ENCODE data around the gene AGBL3. TPM values are rescaled to one million over a fixed set of nuclear protein-coding genes. Genes with fewer than 3 reads are reported as not detected.

Gene AGBL3
- total and polyA plus RNA-seq, 2 experiments from 2014 or later: 3.2 to 5.6 TPM

GRCh38 chr7:135150072-135150782 is 163.9 kb downstream of the AGBL3 start:
- Mint-ChIP-seq H3K27ac (no peak overlapping the region), H3K36me3 (ENCODE audit: low read depth) (peaks cover 8% of the 10 kb centered on the region; the same call in 2 of the 3 replicates), H3K27me3 (ENCODE audit: insufficient read depth, low read depth, poor library complexity) (no peaks in the 10 kb centered on the region), H3K4me1 (peaks cover 8% of the 10 kb centered on the region; the same call in 2 of the 3 replicates), H3K9me3 (peaks cover 18% of the 10 kb centered on the region; the same call in 2 of the 3 replicates), H3K4me3 (no peak overlapping the region)
- TF ChIP-seq EZH2phosphoT487 (IDR thresholded peaks at IDR 0.05; ENCODE audit: unreplicated experiment) (no peak), JUNB (IDR thresholded peaks at IDR 0.05; ENCODE audit: unreplicated experiment) (no peak), ZNF462 (CRISPR knock-in tag; IDR thresholded peaks at IDR 0.05) (no peak), POLR2AphosphoS5 (IDR thresholded peaks at IDR 0.05; ENCODE audit: low read depth) (no peak), STAT1 (IDR thresholded peaks at IDR 0.05; ENCODE audit: unreplicated experiment) (no peak), ZNF331 (CRISPR knock-in tag; IDR thresholded peaks at IDR 0.05; ENCODE audit: low read depth) (no peak), NANOG (IDR thresholded peaks at IDR 0.05; ENCODE audit: borderline replicate concordance) (no peak), CTCF (conservative IDR thresholded peaks at IDR 0.05; ENCODE audit: low read depth in 2 of 2) (no peak), ZNF114 (CRISPR knock-in tag; IDR thresholded peaks at IDR 0.05) (no peak), ETS1 (IDR thresholded peaks at IDR 0.05) (no peak), CREB1 (CRISPR knock-in tag; IDR thresholded peaks at IDR 0.05; ENCODE audit: low read depth) (no peak), EZH2 (IDR thresholded peaks at IDR 0.05; ENCODE audit: low read depth, unreplicated experiment) (no peak), REST (IDR thresholded peaks at IDR 0.05; ENCODE audit: unreplicated experiment) (no peak)
- Histone ChIP-seq H3K36me3 (ENCODE audit: insufficient read depth) (no peaks in the 10 kb centered on the region; the same call in 1 of the 2 replicates), H4K20me1 (replicated peaks; ENCODE audit: insufficient read depth) (no peaks in the 10 kb centered on the region), H3K9me2 (ENCODE audit: insufficient read depth) (0 out of 2 replicates have a peak, but pooled peaks cover 5% of the 10 kb centered on the region), H2AFZ (no peak overlapping the region), H3K79me2 (replicated peaks; ENCODE audit: insufficient read depth) (no peaks in the 10 kb centered on the region), H3K27me3 (ENCODE audit: insufficient read depth) (no peaks in the 10 kb centered on the region), H3F3A (replicated peaks; ENCODE audit: low read depth) (no peaks in the 10 kb centered on the region), H3K4me3 (no peak overlapping the region), H3K27ac (ENCODE audit: low read depth) (no peak overlapping the region), H3K4me1 (ENCODE audit: insufficient read depth) (no peaks in the 10 kb centered on the region; the same call in 1 of the 2 replicates), H3K4me2 (no peak overlapping the region)
- ATAC-seq: no peak
- no peak for DNase-seq (ENCODE audit: low spot score)
